Gastroesophageal sphincter (tissue), 3 donors: Measurements from ENCODE around the gene KIF26A.

ENCODE experiments used
- EP300 ChIP-seq: sonication (generic); formaldehyde crosslinking; IDR thresholded peaks from one replicate; pipeline ENCODE4 v1.6.1; 2017; ENCODE audit warnings: antibody characterized with exemption, mild to moderate bottlenecking
- TF ChIP-seq, protein P1 (sequence below), 4 experiments: fragments of 200-600 bp in 2 of 4; fragments of 450-650 bp in 2 of 4; sonication (generic) in 1 of 4; IDR thresholded peaks; one replicate each; pipeline ENCODE4 v1.5.1; 2017 to 2019; ENCODE audit warnings: antibody characterized with exemption in 4 of 4, mild to moderate bottlenecking in 2 of 4, moderate library complexity in 2 of 4

DNA sequence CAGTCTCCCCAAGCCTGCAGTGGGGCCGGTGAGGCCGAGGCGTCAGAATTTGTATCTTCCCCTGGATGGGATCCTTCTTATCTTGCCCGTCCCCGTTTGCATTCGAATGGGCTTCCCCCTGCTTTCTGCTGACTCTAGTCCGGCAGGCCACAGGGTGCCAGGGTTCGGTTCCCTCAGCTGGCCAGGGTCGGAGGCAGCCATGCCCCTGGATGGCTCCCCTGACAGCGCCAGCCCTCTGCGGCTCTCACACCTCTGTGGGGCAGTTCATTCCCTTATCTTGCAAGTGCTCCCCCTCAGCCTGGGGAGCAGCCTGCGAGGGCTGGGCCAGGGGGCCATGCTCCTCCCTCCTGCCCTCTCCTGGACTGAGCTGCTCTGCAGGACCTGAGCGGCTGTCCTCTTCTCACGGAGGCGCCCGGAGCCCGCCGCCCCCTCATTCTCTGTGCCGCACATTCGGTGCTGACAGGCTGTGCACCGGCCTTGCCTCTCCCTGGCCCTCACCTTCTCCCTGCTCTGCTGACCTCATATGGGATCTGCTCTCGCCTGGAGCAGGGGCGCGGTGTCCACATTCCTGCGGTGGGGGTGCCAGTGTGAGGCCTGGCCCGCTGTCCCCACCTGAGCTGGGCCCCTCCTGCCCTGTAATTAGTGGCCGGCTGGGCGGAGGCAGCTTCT, 32.8 kb downstream of the KIF26A start:
- TF ChIP-seq, protein P1, sequence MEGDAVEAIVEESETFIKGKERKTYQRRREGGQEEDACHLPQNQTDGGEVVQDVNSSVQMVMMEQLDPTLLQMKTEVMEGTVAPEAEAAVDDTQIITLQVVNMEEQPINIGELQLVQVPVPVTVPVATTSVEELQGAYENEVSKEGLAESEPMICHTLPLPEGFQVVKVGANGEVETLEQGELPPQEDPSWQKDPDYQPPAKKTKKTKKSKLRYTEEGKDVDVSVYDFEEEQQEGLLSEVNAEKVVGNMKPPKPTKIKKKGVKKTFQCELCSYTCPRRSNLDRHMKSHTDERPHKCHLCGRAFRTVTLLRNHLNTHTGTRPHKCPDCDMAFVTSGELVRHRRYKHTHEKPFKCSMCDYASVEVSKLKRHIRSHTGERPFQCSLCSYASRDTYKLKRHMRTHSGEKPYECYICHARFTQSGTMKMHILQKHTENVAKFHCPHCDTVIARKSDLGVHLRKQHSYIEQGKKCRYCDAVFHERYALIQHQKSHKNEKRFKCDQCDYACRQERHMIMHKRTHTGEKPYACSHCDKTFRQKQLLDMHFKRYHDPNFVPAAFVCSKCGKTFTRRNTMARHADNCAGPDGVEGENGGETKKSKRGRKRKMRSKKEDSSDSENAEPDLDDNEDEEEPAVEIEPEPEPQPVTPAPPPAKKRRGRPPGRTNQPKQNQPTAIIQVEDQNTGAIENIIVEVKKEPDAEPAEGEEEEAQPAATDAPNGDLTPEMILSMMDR (IDR thresholded peaks at IDR 0.05), result no peak
- no peak for TF ChIP-seq EP300
